ENCODE data around the gene WDFY4. TPM values are rescaled to one million over a fixed set of nuclear protein-coding genes. Genes with fewer than 3 reads are reported as not detected.

The WDFY4 gene
- total RNA-seq, 1 donor from 2014 or later: not detected

DNA sequence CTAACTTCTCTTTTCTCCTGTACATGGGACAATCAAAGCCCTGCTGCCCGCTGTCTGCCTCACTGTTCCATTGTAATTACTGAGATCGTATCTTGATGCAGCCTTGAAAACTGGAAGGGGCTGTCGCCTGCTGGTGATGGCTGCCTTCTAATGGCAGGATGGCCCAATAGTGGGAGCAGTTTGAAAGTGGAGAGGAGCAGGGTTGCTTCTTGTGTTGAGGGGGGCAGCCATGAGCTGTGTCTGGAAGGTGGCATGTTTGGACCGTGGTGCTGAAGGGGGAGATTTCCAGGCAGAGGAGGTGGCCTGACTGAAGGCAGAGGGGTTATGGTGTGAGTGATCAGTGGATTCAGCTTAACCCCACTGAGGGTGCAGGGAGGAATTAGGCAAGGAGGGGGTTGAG, 8.1 kb downstream of the WDFY4 start:
- Mint-ChIP-seq H3K4me1 (no peaks in the 10 kb centered on the region), H3K9me3 (peaks cover 2% of the 10 kb centered on the region), H3K27ac (no peak overlapping the region), H3K27me3 (ENCODE audit: insufficient read depth, low read depth) (peaks cover 10% of the 10 kb centered on the region), H3K4me3 (no peak overlapping the region), H3K36me3 (no peaks in the 10 kb centered on the region)
- Histone ChIP-seq H3K4me2 (no peak overlapping the region), H2AFZ (replicated peaks) (no peak overlapping the region), H3K9me3 (ENCODE audit: low read depth) (no peaks in the 10 kb centered on the region), H3K9ac (no peak overlapping the region), H3F3A (ENCODE audit: low read depth) (no peaks in the 10 kb centered on the region), H3K27me3 (no peaks in the 10 kb centered on the region), H3K27ac (no peak overlapping the region), H3K79me2 (ENCODE audit: low read depth) (no peaks in the 10 kb centered on the region), H4K20me1 (ENCODE audit: low read depth) (no peaks in the 10 kb centered on the region), H3K4me3 (no peak overlapping the region), H3K4me1 (no peaks in the 10 kb centered on the region), H3K36me3 (no peaks in the 10 kb centered on the region)
- TF ChIP-seq EZH2phosphoT487 (IDR thresholded peaks at IDR 0.05): no peak
- no peak for TF ChIP-seq CTCF (IDR thresholded peaks at IDR 0.05)
- no peak for TF ChIP-seq EZH2 (IDR thresholded peaks at IDR 0.05)
- DNase-seq (ENCODE audit: low spot score): no peak

DNA sequence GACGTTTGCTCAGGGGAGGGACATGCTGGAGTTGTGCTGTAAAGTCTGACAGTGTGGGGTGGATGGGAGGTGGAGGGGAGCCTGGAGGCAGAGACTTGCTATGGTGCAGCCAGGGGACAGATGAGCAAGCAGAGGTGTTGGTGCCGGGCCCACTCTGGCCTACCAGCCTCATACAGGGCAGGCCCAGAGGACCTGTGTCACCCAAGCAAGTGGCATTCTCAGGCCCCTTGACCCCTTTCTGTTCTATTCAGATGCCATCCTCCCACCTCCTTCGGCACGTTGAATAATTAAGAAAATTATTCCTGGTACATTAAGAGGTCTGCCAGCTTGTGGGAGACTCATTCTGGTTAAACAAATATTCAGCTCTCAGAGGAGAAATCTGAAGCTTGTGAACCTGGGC, 8.5 kb downstream of the WDFY4 start:
- no peaks in the 10 kb centered on the region for H3K79me2 ChIP-seq (ENCODE audit: low read depth)
- Mint-ChIP-seq H3K9me3 (peaks cover 2% of the 10 kb centered on the region), H3K27me3 (ENCODE audit: insufficient read depth, low read depth) (peaks cover 10% of the 10 kb centered on the region), H3K27ac (no peak overlapping the region), H3K4me3 (no peak overlapping the region), H3K4me1 (no peaks in the 10 kb centered on the region), H3K36me3 (no peaks in the 10 kb centered on the region)
- H3K9me3 ChIP-seq (ENCODE audit: low read depth): no peaks in the 10 kb centered on the region
- no peaks in the 10 kb centered on the region for H3K27me3 ChIP-seq
- H3F3A ChIP-seq (ENCODE audit: low read depth): no peaks in the 10 kb centered on the region
- no peaks in the 10 kb centered on the region for H3K36me3 ChIP-seq
- H3K27ac ChIP-seq: no peak overlapping the region
- H3K4me2 ChIP-seq: no peak overlapping the region
- no peaks in the 10 kb centered on the region for H4K20me1 ChIP-seq (ENCODE audit: low read depth)
- H3K4me1 ChIP-seq: no peaks in the 10 kb centered on the region
- H3K4me3 ChIP-seq: no peak overlapping the region
- no peak overlapping the region for H3K9ac ChIP-seq
- no peak overlapping the region for H2AFZ ChIP-seq (replicated peaks)
- DNase-seq (ENCODE audit: low spot score): no peak
- TF ChIP-seq EZH2 (IDR thresholded peaks at IDR 0.05) (no peak), CTCF (IDR thresholded peaks at IDR 0.05) (no peak), EZH2phosphoT487 (IDR thresholded peaks at IDR 0.05) (no peak)

GRCh38 chr10:48694371-48695030, 9.8 kb downstream of the WDFY4 start:
- no peaks in the 10 kb centered on the region for H3K36me3 ChIP-seq
- no peak overlapping the region for H3K4me2 ChIP-seq
- no peaks in the 10 kb centered on the region for H4K20me1 ChIP-seq (ENCODE audit: low read depth)
- H3K4me3 ChIP-seq: no peak overlapping the region
- Mint-ChIP-seq H3K27ac (no peak overlapping the region), H3K4me3 (no peak overlapping the region), H3K27me3 (ENCODE audit: insufficient read depth, low read depth) (peaks cover 10% of the 10 kb centered on the region), H3K4me1 (no peaks in the 10 kb centered on the region), H3K36me3 (no peaks in the 10 kb centered on the region), H3K9me3 (peaks cover 2% of the 10 kb centered on the region)
- no peaks in the 10 kb centered on the region for H3F3A ChIP-seq (ENCODE audit: low read depth)
- no peaks in the 10 kb centered on the region for H3K9me3 ChIP-seq (ENCODE audit: low read depth)
- no peak for DNase-seq (ENCODE audit: low spot score)
- no peaks in the 10 kb centered on the region for H3K4me1 ChIP-seq
- H3K79me2 ChIP-seq (ENCODE audit: low read depth): no peaks in the 10 kb centered on the region
- H3K9ac ChIP-seq: no peak overlapping the region
- H2AFZ ChIP-seq (replicated peaks): no peak overlapping the region
- no peaks in the 10 kb centered on the region for H3K27me3 ChIP-seq
- TF ChIP-seq EZH2phosphoT487 (IDR thresholded peaks at IDR 0.05) (no peak), EZH2 (IDR thresholded peaks at IDR 0.05) (no peak), CTCF (IDR thresholded peaks at IDR 0.05) (no peak)
- H3K27ac ChIP-seq: no peak overlapping the region
